RWPE2 (cell line): ENCODE measurements around the gene ZDHHC11.
A peak's percentile ranks its signal among the peaks of the same experiment; 100 is the strongest.

Experiments
- ATAC-seq: fragments of 200-7000 bp; cut with Tn5 transposase; 3 replicates; pipeline ENCODE4 v1.9.1; 2021; ENCODE audit warnings: low read depth
- DNase-seq: peaks from one replicate; pipeline ENCODE4 v3.0.0-alpha.2; 2020; ENCODE audit warnings: low spot score
- H3K27ac ChIP-seq: fragments of 450-650 bp; 2 replicates; pipeline ENCODE4 v1.5.1; 2017; ENCODE audit warnings: mild to moderate bottlenecking; ENCODE audit not compliant: poor library complexity, severe bottlenecking
- H3K27me3 ChIP-seq: fragments of 250-450 bp; sonication (Bioruptor Pico); 2 replicates; pipeline ENCODE4 v1.5.1; 2021; ENCODE audit warnings: mild to moderate bottlenecking, moderate library complexity; ENCODE audit not compliant: insufficient read depth, poor library complexity, severe bottlenecking
- H3K36me3 ChIP-seq: fragments of 250-450 bp; sonication (Bioruptor Pico); 2 replicates; pipeline ENCODE4 v1.5.1; 2020; ENCODE audit warnings: low read depth, mild to moderate bottlenecking, moderate library complexity
- H3K4me1 ChIP-seq: fragments of 250-450 bp; sonication (Bioruptor Pico); 2 replicates; pipeline ENCODE4 v1.5.1; 2021; ENCODE audit warnings: mild to moderate bottlenecking, moderate library complexity; ENCODE audit not compliant: insufficient read depth, poor library complexity, severe bottlenecking
- H3K4me3 ChIP-seq: fragments of 250-450 bp; sonication (Bioruptor Pico); 2 replicates; pipeline ENCODE4 v1.5.1; 2021; ENCODE audit warnings: mild to moderate bottlenecking, moderate library complexity; ENCODE audit not compliant: severe bottlenecking
- H3K9me3 ChIP-seq: fragments of 250-450 bp; sonication (Bioruptor Pico); 2 replicates; pipeline ENCODE4 v1.5.1; 2021; ENCODE audit warnings: mild to moderate bottlenecking, moderate library complexity; ENCODE audit not compliant: severe bottlenecking
- TF ChIP-seq, protein P1 (sequence below): fragments of 450-650 bp; IDR thresholded peaks from one replicate; pipeline ENCODE4 v1.5.1; 2017; ENCODE audit warnings: mild to moderate bottlenecking, moderate library complexity; ENCODE audit not compliant: poor library complexity, severe bottlenecking

ZDHHC11 gene, protein sequence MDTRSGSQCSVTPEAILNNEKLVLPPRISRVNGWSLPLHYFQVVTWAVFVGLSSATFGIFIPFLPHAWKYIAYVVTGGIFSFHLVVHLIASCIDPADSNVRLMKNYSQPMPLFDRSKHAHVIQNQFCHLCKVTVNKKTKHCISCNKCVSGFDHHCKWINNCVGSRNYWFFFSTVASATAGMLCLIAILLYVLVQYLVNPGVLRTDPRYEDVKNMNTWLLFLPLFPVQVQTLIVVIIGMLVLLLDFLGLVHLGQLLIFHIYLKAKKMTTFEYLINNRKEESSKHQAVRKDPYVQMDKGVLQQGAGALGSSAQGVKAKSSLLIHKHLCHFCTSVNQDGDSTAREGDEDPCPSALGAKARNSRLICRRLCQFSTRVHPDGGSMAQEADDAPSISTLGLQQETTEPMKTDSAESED

DNA sequence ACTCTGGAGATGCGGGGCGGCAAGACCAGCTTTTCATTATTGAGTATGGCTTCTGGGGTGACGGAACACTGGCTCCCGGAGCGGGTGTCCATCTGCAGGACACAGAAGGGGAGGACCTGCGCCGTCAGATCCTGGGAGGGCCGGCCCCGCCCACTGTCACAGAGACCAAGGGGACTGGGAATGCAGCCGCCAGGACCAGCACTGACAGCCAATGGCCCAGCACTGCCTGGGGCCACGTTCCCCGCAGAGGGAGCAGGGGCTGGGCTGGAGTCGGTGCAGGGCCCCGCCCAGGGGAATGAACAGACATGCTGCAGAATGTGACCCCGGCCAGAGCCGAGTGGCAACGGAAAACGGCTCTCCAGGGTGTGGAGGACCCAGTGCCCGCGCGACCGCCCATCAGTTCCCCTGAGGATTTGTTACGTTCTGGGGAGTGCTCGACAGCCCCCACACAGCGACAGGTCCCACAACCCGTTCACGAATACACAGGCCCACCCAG is at the start of gene ZDHHC11:
Gene ZDHHC11, minus strand, starts transcription at position 476 of the 496 bp plus-strand sequence. Its CDS starts 384 bp downstream, at position 92.
- Histone ChIP-seq H3K27ac (no peak within 1 kb of the TSS), H3K36me3 (no peaks in the 10 kb centered on the region), H3K4me3 (no peak within 1 kb of the TSS), H3K4me1 (no peaks in the 10 kb centered on the region), H3K9me3 (no peaks in the 10 kb centered on the region), H3K27me3 (peaks cover 29% of the 10 kb centered on the region)
- TF ChIP-seq, protein P1, sequence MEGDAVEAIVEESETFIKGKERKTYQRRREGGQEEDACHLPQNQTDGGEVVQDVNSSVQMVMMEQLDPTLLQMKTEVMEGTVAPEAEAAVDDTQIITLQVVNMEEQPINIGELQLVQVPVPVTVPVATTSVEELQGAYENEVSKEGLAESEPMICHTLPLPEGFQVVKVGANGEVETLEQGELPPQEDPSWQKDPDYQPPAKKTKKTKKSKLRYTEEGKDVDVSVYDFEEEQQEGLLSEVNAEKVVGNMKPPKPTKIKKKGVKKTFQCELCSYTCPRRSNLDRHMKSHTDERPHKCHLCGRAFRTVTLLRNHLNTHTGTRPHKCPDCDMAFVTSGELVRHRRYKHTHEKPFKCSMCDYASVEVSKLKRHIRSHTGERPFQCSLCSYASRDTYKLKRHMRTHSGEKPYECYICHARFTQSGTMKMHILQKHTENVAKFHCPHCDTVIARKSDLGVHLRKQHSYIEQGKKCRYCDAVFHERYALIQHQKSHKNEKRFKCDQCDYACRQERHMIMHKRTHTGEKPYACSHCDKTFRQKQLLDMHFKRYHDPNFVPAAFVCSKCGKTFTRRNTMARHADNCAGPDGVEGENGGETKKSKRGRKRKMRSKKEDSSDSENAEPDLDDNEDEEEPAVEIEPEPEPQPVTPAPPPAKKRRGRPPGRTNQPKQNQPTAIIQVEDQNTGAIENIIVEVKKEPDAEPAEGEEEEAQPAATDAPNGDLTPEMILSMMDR: no peak
- DNase-seq (peak; percentile 64), ATAC-seq (peak; percentile 43)

DNA sequence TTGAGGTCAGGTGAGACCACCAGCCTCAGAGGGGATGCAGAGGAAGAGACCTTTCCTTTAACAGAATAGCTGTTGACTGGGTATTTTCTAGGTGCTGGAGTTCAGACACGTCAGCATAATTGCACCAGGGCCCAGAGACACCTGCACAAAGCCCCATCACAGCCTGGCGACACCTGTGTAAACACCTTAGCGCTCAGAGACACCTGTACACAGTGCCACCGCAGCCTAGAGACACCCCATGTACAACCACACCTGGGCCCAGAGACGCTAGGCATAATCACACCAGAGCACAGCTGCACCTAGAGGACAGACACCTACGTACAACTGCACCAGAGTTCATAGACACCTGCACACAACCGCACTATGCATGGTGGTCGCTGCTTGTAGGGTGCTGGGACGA is 42.9 kb upstream of the ZDHHC11 start:
- TF ChIP-seq, protein P1: no peak
- Histone ChIP-seq H3K36me3 (peaks cover 57% of the 10 kb centered on the region), H3K4me3 (peak overlapping the region; percentile 80), H3K27ac (peak overlapping the region; percentile 62), H3K9me3 (no peaks in the 10 kb centered on the region), H3K27me3 (no peaks in the 10 kb centered on the region), H3K4me1 (peaks cover 5% of the 10 kb centered on the region)
- no peak for DNase-seq
- no peak for ATAC-seq

DNA sequence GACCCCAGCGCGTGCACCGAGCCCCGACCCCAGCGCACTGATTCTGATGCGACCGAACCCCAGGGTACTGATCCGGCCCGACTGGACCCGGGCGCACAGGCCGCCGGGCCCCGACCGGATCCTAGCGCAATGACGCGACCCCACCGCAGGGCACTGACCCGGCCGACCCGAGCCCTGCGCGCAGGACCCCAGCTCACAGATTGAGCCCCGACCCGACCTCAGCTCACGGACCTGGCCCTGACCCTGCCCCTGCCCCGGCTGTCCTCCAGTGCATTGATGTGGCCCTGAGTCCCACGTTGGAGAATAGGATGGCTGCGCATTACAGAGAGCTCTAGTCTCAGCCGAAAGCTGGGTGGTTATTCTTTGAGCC is 42.3 kb upstream of the ZDHHC11 start:
- Histone ChIP-seq H3K27me3 (no peaks in the 10 kb centered on the region), H3K4me3 (peak overlapping the region; percentile 80), H3K36me3 (peaks cover 63% of the 10 kb centered on the region), H3K9me3 (no peaks in the 10 kb centered on the region), H3K4me1 (peaks cover 5% of the 10 kb centered on the region), H3K27ac (peak overlapping the region; percentile 62)
- TF ChIP-seq, protein P1: no peak
- no peak for DNase-seq
- peak; percentile 2 for ATAC-seq

DNA sequence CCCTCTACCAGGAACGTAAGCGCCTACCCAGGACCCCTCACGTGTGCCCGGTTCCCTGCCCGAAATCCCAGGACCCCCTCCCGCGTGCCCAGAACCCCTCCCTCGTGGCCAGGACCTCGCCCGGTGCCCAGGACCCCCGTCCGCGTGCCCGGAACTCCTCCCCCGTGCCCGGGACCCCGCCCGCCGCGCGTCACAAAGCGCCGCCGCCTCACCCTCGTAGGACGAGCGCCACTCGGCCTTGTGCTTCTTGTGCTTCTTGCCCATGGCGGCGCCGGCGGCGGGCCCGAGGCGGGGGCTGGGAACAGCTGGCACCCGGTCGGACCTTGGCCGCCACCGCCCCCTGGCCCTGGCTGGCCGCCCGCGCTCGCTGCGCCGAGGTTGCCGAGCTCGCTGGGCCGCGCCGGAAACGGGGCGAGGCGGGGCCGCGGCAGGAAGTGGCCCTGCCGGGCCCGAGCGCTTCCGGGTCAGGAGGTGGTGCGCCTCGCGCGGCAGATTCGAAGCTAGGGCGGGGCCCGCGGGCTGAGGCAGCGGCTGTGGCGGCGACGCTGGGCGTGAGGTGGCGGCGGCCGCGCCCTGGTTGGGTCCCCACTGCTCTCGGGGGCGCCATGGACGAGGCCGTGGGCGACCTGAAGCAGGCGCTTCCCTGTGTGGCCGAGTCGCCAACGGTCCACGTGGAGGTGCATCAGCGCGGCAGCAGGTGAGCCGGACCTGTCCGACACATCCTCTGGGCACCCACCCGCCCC is 41.8 kb upstream of the ZDHHC11 start, which contains the start of the genes BRD9 and TRIP13:
Gene BRD9, minus strand, starts transcription at position 408 of the 743 bp plus-strand sequence. Its CDS starts 144 bp downstream, at position 264.
Gene TRIP13, plus strand, starts transcription at position 491 of the 743 bp plus-strand sequence. Its CDS starts 115 bp downstream, at position 606.
- no peaks in the 10 kb centered on the region for H3K27me3 ChIP-seq
- TF ChIP-seq, protein P1: peak; percentile 7
- DNase-seq (no peak), ATAC-seq (peak; percentile 89)
- H3K9me3 ChIP-seq: no peaks in the 10 kb centered on the region
- peaks cover 5% of the 10 kb centered on the region for H3K4me1 ChIP-seq
- peak within 1 kb of the TSS; percentile 62 for H3K27ac ChIP-seq
- H3K4me3 ChIP-seq: peak within 1 kb of the TSS; percentile 80
- peaks cover 68% of the 10 kb centered on the region for H3K36me3 ChIP-seq
